ENCODE data around the gene ABLIM3.

GRCh38 chr5:149166128-149166527 is 24.8 kb downstream of the ABLIM3 start:
- TF ChIP-seq GATA2 (CRISPR knock-in tag; IDR thresholded peaks at IDR 0.05) (no peak), CTCF (IDR thresholded peaks at IDR 0.05) (no peak), PBX3 (IDR thresholded peaks at IDR 0.05) (no peak), SMC3 (IDR thresholded peaks at IDR 0.05; ENCODE audit: low read depth, low read length) (no peak), CHD2 (IDR thresholded peaks at IDR 0.05; ENCODE audit: low read length, partially characterized antibody) (no peak), FOSL2 (IDR thresholded peaks at IDR 0.05; ENCODE audit: borderline replicate concordance, low read depth) (no peak)
